DND-41 (cell line): ENCODE results near the gene SLC16A1.
"Not testable (repeated sequence)": the region's sequence is repeated elsewhere in the genome, so short reads cannot be mapped to it uniquely, and the experiment has no call there.

ENCODE experiments used
- ATAC-seq: fragments of 200-7000 bp; cut with Tn5 transposase; 3 replicates; pipeline ENCODE4 v1.9.1; 2021; ENCODE audit warnings: low read depth; ENCODE audit not compliant: insufficient read depth
- DNase-seq: peaks from one replicate; pipeline ENCODE4 v3.0.0-alpha.2; 2020
- H2AFZ ChIP-seq: 2 replicates; pipeline ENCODE4 v1.6.0; 2012; ENCODE audit warnings: low read depth, low read length
- H3K27ac ChIP-seq: 2 replicates; pipeline ENCODE4 v1.5.1; 2012; ENCODE audit warnings: low read length, inconsistent platforms
- H3K27me3 ChIP-seq: fragments of 200-600 bp; sonication (generic); 2 replicates; pipeline ENCODE4 v1.6.0; 2012; ENCODE audit warnings: low read length, mild to moderate bottlenecking, inconsistent platforms; ENCODE audit not compliant: insufficient read depth, poor library complexity
- H3K36me3 ChIP-seq: 2 replicates; pipeline ENCODE4 v1.5.1; 2012; ENCODE audit warnings: low read length, inconsistent platforms; ENCODE audit not compliant: insufficient read depth
- H3K4me1 ChIP-seq: 2 replicates; pipeline ENCODE4 v1.5.1; 2012; ENCODE audit warnings: mild to moderate bottlenecking, low read length; ENCODE audit not compliant: insufficient read depth
- H3K4me2 ChIP-seq: 2 replicates; pipeline ENCODE4 v1.6.0; 2012; ENCODE audit warnings: mild to moderate bottlenecking, moderate library complexity, low read length, inconsistent platforms; ENCODE audit not compliant: insufficient read depth
- H3K4me3 ChIP-seq, 2 experiments: fragments of 200-600 bp in 1 of 2; shearing (Covaris generic) in 1 of 2; 2 replicates each; pipeline ENCODE4 v1.5.1; 2012 to 2016; ENCODE audit warnings: inconsistent platforms in 2 of 2, low read length in 2 of 2, mild to moderate bottlenecking in 2 of 2, low read depth in 1 of 2, moderate library complexity in 1 of 2
- H3K79me2 ChIP-seq: 2 replicates; pipeline ENCODE4 v1.6.0; 2012; ENCODE audit warnings: low read length, inconsistent platforms; ENCODE audit not compliant: insufficient read depth
- H3K9ac ChIP-seq: 2 replicates; pipeline ENCODE4 v1.6.0; 2012; ENCODE audit warnings: low read depth, mild to moderate bottlenecking, inconsistent platforms, low read length, moderate library complexity
- H3K9me3 ChIP-seq: 2 replicates; pipeline ENCODE4 v1.5.1; 2012; ENCODE audit warnings: low read length, moderate library complexity, mild to moderate bottlenecking, inconsistent platforms; ENCODE audit not compliant: insufficient read depth, severe bottlenecking
- H4K20me1 ChIP-seq: 2 replicates; pipeline ENCODE4 v1.6.0; 2012; ENCODE audit warnings: low read length; ENCODE audit not compliant: insufficient read depth
- EZH2 ChIP-seq: IDR thresholded peaks from 3 replicates; pipeline ENCODE4 v1.6.1; 2012; ENCODE audit warnings: borderline replicate concordance, low read depth, mild to moderate bottlenecking, moderate library complexity, low read length, inconsistent platforms; ENCODE audit not compliant: severe bottlenecking
- TF ChIP-seq, protein P1 (sequence below): IDR thresholded peaks from 2 replicates; pipeline ENCODE4 v1.5.1; 2012; ENCODE audit warnings: borderline replicate concordance, low read length, moderate library complexity, mild to moderate bottlenecking; ENCODE audit not compliant: poor library complexity, severe bottlenecking; ENCODE audit errors: extremely low read depth

Gene SLC16A1

DNA sequence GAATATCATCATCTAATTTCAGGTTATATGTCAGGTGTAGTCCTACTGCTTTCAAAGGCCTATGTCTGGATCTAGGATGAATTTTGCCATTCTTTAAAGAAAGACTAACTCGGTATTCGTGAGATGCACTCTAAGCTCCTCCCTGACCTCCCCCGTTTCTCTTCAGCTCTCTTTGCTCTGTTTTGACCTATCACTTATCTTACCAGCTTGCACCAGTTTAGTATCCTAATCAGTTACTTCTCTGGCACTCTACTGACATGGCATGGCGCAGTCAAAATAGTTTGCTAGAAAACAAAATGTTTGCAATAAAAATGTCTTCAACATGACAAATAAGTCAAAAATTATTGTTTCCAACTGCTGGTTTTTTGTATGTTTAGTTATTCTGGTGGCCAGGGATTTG, 8.4 kb upstream of the SLC16A1 start:
- Histone ChIP-seq H3K4me1 (peaks cover 19% of the 10 kb centered on the region), H4K20me1 (peaks cover 7% of the 10 kb centered on the region; the same call in 1 of the 2 replicates), H3K27me3 (no peaks in the 10 kb centered on the region), H3K79me2 (peaks cover 48% of the 10 kb centered on the region), H3K4me2 (no peak overlapping the region), H3K9me3 (no peaks in the 10 kb centered on the region), H2AFZ (no peak overlapping the region), H3K36me3 (peaks cover 86% of the 10 kb centered on the region), H3K27ac (no peak overlapping the region), H3K4me3 (no peak overlapping the region), H3K9ac (no peak overlapping the region)
- ATAC-seq: no peak
- TF ChIP-seq, protein P1, sequence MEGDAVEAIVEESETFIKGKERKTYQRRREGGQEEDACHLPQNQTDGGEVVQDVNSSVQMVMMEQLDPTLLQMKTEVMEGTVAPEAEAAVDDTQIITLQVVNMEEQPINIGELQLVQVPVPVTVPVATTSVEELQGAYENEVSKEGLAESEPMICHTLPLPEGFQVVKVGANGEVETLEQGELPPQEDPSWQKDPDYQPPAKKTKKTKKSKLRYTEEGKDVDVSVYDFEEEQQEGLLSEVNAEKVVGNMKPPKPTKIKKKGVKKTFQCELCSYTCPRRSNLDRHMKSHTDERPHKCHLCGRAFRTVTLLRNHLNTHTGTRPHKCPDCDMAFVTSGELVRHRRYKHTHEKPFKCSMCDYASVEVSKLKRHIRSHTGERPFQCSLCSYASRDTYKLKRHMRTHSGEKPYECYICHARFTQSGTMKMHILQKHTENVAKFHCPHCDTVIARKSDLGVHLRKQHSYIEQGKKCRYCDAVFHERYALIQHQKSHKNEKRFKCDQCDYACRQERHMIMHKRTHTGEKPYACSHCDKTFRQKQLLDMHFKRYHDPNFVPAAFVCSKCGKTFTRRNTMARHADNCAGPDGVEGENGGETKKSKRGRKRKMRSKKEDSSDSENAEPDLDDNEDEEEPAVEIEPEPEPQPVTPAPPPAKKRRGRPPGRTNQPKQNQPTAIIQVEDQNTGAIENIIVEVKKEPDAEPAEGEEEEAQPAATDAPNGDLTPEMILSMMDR: no peak
- TF ChIP-seq EZH2: no peak
- DNase-seq: no peak

DNA sequence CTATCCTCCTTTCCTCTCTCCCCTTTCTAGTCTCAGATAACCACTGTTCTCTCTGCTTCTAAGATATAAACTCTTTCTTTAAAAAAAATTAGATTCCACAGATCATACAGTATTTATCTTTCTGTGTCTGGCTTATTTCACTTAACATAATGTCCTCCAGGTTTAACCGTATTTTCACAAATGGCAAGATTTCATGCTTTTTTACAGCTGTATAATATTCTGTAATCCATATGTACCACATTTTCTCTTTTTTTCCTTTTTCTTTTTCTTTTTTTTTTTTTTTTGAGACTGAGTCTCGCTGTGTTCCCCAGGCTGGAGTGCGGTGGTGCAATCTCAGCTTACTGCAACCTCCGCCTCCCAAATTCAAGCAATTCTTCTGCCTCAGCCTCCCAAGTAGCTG, 5.1 kb upstream of the SLC16A1 start:
- Histone ChIP-seq H3K9ac (no peak overlapping the region), H3K36me3 (peaks cover 58% of the 10 kb centered on the region), H3K4me1 (peaks cover 43% of the 10 kb centered on the region), H2AFZ (no peak overlapping the region), H3K4me2 (peak overlapping the region; percentile 48; the same call in 1 of the 2 replicates), H3K27ac (no peak overlapping the region), H3K79me2 (peaks cover 78% of the 10 kb centered on the region), H3K4me3 (no peak overlapping the region), H4K20me1 (peaks cover 12% of the 10 kb centered on the region; the same call in 1 of the 2 replicates), H3K9me3 (no peaks in the 10 kb centered on the region), H3K27me3 (no peaks in the 10 kb centered on the region)
- TF ChIP-seq, protein P1: no peak
- no peak for TF ChIP-seq EZH2
- ATAC-seq (no peak), DNase-seq (no peak)

DNA sequence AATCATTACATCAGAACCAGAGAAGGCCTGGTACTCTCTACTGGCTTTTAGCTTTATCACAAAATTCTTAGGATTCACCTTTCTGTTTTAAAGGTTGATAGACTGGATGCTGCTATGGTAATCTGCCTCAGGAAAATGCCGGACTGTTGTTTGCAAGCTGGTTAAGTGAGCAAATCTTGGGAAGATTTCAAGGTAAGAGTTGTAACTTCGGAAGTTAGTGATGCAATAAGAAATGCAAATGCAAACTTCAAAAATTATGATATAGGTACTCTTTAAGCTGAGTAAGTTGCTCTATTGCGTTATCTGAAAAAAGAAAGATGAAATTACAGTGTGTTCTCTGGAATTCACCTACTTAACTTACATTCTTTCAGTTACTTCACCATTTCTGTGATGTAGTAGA, 4.4 kb upstream of the SLC16A1 start:
- Histone ChIP-seq H3K36me3 (peaks cover 57% of the 10 kb centered on the region), H3K27me3 (no peaks in the 10 kb centered on the region), H3K27ac (no peak overlapping the region), H4K20me1 (peaks cover 14% of the 10 kb centered on the region; the same call in 1 of the 2 replicates), H2AFZ (no peak overlapping the region), H3K4me1 (peaks cover 43% of the 10 kb centered on the region), H3K9me3 (no peaks in the 10 kb centered on the region), H3K4me3 (no peak overlapping the region), H3K4me2 (peak overlapping the region; percentile 48), H3K9ac (no peak overlapping the region), H3K79me2 (peaks cover 83% of the 10 kb centered on the region)
- no peak for TF ChIP-seq EZH2
- TF ChIP-seq, protein P1: no peak
- ATAC-seq (no peak), DNase-seq (no peak)

DNA sequence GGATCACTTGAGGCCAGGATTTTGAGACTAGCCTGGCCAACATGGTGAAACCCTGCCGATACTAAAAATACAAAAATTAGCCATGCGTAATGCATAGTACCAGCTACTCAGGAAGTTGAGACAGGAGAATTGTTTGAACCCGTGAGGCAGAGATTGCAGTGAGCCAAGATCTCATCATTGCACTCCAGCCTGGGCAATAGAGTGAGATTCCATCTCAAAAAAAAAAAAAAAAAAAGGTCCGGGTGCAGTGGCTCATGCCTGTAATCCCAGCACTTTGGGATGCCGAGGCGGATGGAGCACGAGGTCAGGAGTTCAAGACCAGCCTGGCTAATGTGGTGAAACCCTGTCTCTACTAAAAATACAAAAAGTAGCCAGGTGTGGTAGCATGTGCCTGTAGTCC, 2.2 kb upstream of the SLC16A1 start:
- Histone ChIP-seq H4K20me1 (peaks cover 26% of the 10 kb centered on the region; the same call in 1 of the 2 replicates), H3K79me2 (peaks cover 94% of the 10 kb centered on the region), H3K36me3 (peaks cover 41% of the 10 kb centered on the region), H3K4me2 (peak overlapping the region; percentile 87), H3K4me1 (peaks cover 59% of the 10 kb centered on the region), H3K9ac (peak overlapping the region; percentile 91), H3K27ac (peak overlapping the region; percentile 93; the same call in 1 of the 2 replicates), H3K4me3 (peak overlapping the region; percentile 61 to 96; a peak in 3 of 4 replicates)
- not testable (repeated sequence) for H3K27me3 ChIP-seq, ATAC-seq, H2AFZ ChIP-seq, DNase-seq, H3K9me3 ChIP-seq
